Measurements from ENCODE around the gene RYK.

DNA sequence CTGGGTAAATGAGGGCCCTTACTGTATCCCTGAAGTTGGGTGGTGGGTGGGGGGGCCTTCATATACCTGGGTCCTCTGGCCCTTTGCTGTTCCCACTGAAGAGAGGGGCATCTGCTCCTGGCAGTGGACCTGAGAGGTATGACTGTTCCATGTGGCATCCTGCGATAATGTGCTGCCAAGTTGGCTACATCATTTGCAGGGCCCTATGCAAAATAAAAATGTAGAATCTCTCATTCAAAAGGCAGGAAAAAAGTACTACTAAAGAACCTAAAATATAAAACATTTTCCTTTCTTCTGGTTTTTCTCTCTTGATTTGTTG lies 49.2 kb upstream of the RYK start:
- TF ChIP-seq CTCF (IDR thresholded peaks at IDR 0.05) (no peak), EZH2phosphoT487 (IDR thresholded peaks at IDR 0.05) (no peak), EZH2 (IDR thresholded peaks at IDR 0.05) (no peak)
